ENCODE measurements around the gene CHORDC1.
"Not testable (repeated sequence)": the region's sequence is repeated elsewhere in the genome, so short reads cannot be mapped to it uniquely, and the experiment has no call there.

The CHORDC1 gene

DNA sequence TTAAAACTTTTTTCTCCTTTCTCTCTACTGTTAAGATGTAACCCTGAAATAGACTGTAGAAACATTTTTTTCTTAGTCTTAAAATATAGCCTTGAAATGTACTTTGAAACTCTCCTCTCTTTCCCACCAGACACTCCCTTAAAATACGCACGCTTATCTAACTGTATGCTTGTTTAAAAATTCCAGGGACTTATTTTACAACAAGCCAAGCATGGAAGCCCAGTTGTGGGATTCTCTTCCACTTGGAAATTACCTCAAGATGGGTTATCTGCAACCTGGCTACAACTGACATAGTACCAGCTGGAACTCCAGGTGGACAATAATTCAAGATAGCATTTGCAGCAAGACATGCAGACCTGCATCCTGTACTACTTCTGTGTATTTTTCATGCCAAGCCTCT, 12.1 kb upstream of the CHORDC1 start:
- Mint-ChIP-seq H3K9me3 (no peaks in the 10 kb centered on the region), H3K36me3 (ENCODE audit: low read depth) (no peaks in the 10 kb centered on the region), H3K27ac (no peak overlapping the region), H3K4me1 (ENCODE audit: low read depth) (no peaks in the 10 kb centered on the region), H3K4me3 (no peak overlapping the region), H3K27me3 (ENCODE audit: low read depth) (peaks cover 32% of the 10 kb centered on the region)
- no peak for DNase-seq (ENCODE audit: low spot score)

DNA sequence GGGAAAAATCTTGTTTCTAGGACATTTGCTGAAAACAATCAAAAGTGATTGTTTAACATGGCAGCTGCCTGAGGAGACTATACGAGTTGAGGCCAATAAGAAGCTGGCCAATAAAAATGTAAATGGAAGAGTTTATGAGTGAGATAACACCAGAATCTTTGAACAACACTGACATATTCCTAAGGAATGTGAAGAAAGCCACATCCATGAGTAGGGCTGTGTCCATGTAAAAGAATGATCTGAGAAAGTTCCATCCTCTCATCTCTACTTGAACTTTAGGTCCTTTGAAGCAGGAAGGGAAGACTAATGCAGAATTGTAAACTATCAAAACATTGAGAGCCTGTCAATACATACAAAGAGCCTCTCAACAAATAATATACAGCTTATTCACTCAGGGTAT, 6.9 kb upstream of the CHORDC1 start:
- DNase-seq (ENCODE audit: low spot score): no peak

DNA sequence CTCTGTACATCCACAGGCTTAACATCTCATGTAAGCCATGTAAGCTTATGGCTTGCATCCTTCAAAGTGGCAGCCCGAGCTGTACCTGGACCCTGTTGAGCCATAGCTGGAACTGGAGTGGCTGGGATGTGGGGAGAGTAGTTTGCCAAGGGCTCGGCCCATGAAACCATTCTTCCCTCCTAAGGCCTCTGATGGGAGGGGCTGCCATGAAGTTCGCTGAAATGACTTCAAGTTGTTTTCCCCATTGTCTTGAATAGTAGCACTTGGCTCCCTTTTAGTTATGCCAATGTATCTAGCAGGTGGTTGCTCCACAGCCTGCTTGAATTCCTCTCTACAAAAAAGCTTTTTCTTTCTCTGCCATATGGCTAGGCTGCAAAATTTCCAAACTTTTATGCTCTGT, 5.2 kb upstream of the CHORDC1 start:
- no peak for DNase-seq (ENCODE audit: low spot score)
- Mint-ChIP-seq H3K27me3 (ENCODE audit: low read depth) (peaks cover 20% of the 10 kb centered on the region), H3K4me3 (no peak overlapping the region), H3K9me3 (no peaks in the 10 kb centered on the region), H3K4me1 (ENCODE audit: low read depth) (peaks cover 6% of the 10 kb centered on the region), H3K36me3 (ENCODE audit: low read depth) (no peaks in the 10 kb centered on the region), H3K27ac (no peak overlapping the region)

More for the DNA sequence above, 6.9 kb upstream of the CHORDC1 start:
- H3K27ac Mint-ChIP-seq: no peak overlapping the region
- peaks cover 21% of the 10 kb centered on the region for H3K27me3 Mint-ChIP-seq (ENCODE audit: low read depth)
- no peaks in the 10 kb centered on the region for H3K36me3 Mint-ChIP-seq (ENCODE audit: low read depth)
- H3K4me1 Mint-ChIP-seq (ENCODE audit: low read depth): no peaks in the 10 kb centered on the region
- no peaks in the 10 kb centered on the region for H3K9me3 Mint-ChIP-seq
- no peak overlapping the region for H3K4me3 Mint-ChIP-seq

DNA sequence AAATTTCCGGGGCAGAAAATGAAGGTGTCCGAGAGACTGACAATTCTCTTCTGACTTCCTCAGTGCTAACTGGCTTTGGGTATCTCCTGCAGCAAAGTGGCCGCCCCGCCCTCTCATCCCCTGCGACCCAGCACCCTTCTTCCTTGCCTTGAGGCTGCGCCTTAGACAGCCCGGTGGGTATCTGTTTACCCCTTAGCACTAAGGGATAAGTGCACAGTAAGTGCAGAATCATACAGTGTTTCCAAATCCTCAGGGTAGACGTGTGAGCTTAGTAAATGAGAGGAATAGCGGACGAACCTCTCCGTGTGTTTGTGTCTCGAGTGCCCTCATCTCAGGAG, 368 bp upstream of the CHORDC1 start:
- Mint-ChIP-seq H3K4me1 (ENCODE audit: low read depth) (peaks cover 30% of the 10 kb centered on the region), H3K27ac (peak overlapping the region; percentile 90), H3K27me3 (ENCODE audit: low read depth) (no peaks in the 10 kb centered on the region), H3K4me3 (peak overlapping the region; percentile 96), H3K36me3 (ENCODE audit: low read depth) (peaks cover 27% of the 10 kb centered on the region), H3K9me3 (peaks cover 6% of the 10 kb centered on the region)
- DNase-seq (ENCODE audit: low spot score): no peak

DNA sequence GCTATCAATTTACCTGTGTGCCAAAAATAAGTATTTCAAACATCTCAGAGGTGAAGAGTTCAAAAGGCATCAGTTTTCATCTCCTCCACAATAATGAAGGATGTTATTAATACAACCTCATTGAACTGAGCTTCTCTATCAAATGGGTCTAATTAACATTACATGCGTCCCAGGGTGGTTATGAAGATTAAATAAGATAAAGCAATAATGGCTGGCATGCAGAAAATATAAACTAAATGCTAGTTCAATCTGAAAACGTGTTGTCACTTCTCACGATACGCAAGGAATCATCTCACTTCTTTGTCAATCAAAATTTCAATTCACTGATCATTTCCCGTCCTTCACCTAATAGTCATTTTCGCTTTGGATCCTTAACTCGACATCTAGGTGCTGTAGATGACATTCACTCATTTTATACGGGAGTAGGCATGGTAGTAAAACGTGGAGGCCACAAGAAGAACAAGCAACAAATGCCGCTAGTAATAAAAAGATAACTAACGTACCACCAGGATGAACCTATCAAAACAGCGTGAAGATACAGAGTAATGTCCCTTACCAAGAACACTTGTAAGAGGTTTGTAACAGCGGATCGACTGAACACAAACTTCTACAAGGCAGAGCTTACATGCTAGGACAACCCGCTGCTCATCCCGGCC, 918 bp downstream of the CHORDC1 start:
- peak overlapping the region; percentile 94 for H3K27ac Mint-ChIP-seq
- no peaks in the 10 kb centered on the region for H3K27me3 Mint-ChIP-seq (ENCODE audit: low read depth)

DNA sequence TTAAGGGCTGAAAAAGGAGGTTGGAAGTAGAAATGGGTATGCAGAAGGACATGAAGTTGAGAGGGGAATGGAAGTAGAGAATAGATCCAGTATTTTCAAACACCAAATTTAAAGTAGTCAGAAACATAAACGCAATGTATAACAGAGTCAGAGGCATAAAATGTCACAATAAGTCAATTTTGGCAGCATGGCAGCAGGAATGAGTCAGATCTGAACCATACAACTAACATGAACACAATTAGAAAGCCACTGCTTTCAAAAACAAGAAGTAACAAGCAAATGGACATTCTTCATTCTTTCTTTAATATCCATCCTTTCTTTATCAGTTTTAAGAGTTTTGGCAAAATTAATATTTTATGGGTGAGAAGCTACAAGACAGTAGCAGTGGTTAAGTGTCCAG, 2.5 kb downstream of the CHORDC1 start:
- H3K4me1 Mint-ChIP-seq (ENCODE audit: low read depth): peaks cover 38% of the 10 kb centered on the region
- peak overlapping the region; percentile 41 for H3K27ac Mint-ChIP-seq
- no peaks in the 10 kb centered on the region for H3K27me3 Mint-ChIP-seq (ENCODE audit: low read depth)
- H3K4me3 Mint-ChIP-seq: peak overlapping the region; percentile 96
- H3K36me3 Mint-ChIP-seq (ENCODE audit: low read depth): peaks cover 42% of the 10 kb centered on the region
- H3K9me3 Mint-ChIP-seq: peaks cover 6% of the 10 kb centered on the region
- DNase-seq (ENCODE audit: low spot score): no peak

More for the DNA sequence above, 918 bp downstream of the CHORDC1 start:
- Mint-ChIP-seq H3K36me3 (ENCODE audit: low read depth) (peaks cover 35% of the 10 kb centered on the region), H3K4me3 (peak overlapping the region; percentile 96), H3K9me3 (peaks cover 6% of the 10 kb centered on the region), H3K4me1 (ENCODE audit: low read depth) (peaks cover 32% of the 10 kb centered on the region)
- DNase-seq (ENCODE audit: low spot score): no peak

DNA sequence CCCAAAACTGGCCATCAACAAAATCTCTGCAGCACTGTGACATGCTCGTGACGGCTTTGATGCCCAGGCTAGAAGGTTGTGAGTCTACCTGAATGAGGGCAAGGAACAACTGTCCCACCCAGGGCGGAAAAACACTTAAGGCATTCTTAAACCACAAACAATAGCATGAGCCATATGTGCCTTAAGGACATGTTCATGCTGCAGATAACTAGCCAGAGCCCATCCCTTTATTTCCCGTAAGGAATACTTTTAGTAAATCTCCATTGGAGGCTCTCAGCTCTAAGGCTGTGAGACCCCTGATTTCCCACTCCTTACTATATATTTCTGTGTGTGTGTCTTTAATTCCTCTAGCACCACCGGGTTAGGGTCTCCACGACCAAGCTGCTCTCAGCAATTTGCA, 3.4 kb downstream of the CHORDC1 start:
- Mint-ChIP-seq H3K27me3 (ENCODE audit: low read depth) (no peaks in the 10 kb centered on the region), H3K36me3 (ENCODE audit: low read depth) (peaks cover 42% of the 10 kb centered on the region), H3K4me3 (peak overlapping the region; percentile 96), H3K4me1 (ENCODE audit: low read depth) (peaks cover 38% of the 10 kb centered on the region), H3K9me3 (peaks cover 6% of the 10 kb centered on the region), H3K27ac (no peak overlapping the region)
- no peak for DNase-seq (ENCODE audit: low spot score)

DNA sequence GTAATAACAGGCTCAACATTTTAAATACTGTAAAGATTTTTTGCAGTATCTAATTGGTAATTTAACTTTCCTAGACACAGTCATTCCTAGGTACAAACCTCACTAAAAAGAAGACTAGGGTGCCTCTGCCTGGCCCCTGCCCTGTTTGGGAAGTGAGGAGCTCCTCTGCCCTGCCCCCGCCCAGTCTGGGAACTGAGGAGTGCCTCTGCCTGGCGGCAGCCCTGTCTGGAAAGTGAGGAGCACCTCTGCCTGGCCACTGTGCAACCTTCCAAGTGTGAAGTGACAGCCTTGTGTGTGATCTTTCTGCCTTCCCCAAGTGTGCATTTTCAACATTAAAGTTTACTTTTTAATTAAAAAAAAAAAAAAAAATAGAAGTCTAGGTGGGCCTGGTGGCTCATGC, 4.2 kb downstream of the CHORDC1 start:
- peaks cover 34% of the 10 kb centered on the region for H3K4me1 Mint-ChIP-seq (ENCODE audit: low read depth)
- peaks cover 47% of the 10 kb centered on the region for H3K36me3 Mint-ChIP-seq (ENCODE audit: low read depth)
- H3K27ac Mint-ChIP-seq: no peak overlapping the region
- H3K4me3 Mint-ChIP-seq: no peak overlapping the region
- no peaks in the 10 kb centered on the region for H3K27me3 Mint-ChIP-seq (ENCODE audit: low read depth)
- no peak for DNase-seq (ENCODE audit: low spot score)
- peaks cover 6% of the 10 kb centered on the region for H3K9me3 Mint-ChIP-seq

DNA sequence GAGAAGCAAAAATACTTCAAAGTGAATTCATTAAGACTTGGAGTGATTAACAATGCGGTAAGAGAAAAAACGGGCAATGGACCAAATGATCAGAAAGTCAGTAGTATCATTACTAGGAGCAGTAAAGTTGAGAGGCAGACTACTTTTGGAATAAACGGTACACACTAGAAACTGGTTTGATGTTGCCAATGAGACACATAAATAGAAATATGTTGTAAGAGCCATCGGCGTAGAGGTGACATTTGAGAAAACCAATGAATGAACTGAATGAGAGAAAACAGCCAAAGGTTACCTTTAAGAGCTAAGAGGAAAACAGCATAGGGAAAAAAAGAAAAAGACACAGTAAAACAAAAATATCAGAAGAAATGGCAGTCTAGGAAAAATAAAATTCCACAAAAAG, 6.2 kb downstream of the CHORDC1 start:
- H3K36me3 Mint-ChIP-seq (ENCODE audit: low read depth): peaks cover 52% of the 10 kb centered on the region
- H3K4me3 Mint-ChIP-seq: no peak overlapping the region
- peaks cover 6% of the 10 kb centered on the region for H3K9me3 Mint-ChIP-seq
- H3K4me1 Mint-ChIP-seq (ENCODE audit: low read depth): peaks cover 38% of the 10 kb centered on the region
- no peaks in the 10 kb centered on the region for H3K27me3 Mint-ChIP-seq (ENCODE audit: low read depth)
- no peak overlapping the region for H3K27ac Mint-ChIP-seq
- DNase-seq (ENCODE audit: low spot score): no peak

DNA sequence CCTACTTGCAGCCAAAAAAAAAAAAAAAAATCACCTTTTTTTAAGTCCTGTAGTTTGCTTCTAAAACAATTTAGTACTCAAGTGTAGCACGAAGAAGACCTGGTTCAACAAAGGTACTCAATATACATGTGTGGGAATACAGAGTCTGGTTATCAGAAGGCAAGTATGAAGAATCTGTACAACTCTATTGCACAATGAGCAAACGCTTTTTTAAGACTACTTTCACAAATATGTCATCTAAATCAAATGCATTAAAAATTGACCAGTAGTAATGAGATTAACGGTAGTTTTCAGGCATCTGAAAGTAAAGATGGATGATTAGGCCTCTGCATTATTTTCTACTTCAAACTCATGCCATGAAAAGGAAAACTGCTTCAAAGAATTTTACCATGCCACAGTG, 9.5 kb downstream of the CHORDC1 start:
- H3K4me1 Mint-ChIP-seq (ENCODE audit: low read depth): peaks cover 15% of the 10 kb centered on the region
- DNase-seq (ENCODE audit: low spot score): no peak
- no peaks in the 10 kb centered on the region for H3K9me3 Mint-ChIP-seq
- no peak overlapping the region for H3K4me3 Mint-ChIP-seq
- no peaks in the 10 kb centered on the region for H3K27me3 Mint-ChIP-seq (ENCODE audit: low read depth)
- peaks cover 49% of the 10 kb centered on the region for H3K36me3 Mint-ChIP-seq (ENCODE audit: low read depth)
- H3K27ac Mint-ChIP-seq: no peak overlapping the region

DNA sequence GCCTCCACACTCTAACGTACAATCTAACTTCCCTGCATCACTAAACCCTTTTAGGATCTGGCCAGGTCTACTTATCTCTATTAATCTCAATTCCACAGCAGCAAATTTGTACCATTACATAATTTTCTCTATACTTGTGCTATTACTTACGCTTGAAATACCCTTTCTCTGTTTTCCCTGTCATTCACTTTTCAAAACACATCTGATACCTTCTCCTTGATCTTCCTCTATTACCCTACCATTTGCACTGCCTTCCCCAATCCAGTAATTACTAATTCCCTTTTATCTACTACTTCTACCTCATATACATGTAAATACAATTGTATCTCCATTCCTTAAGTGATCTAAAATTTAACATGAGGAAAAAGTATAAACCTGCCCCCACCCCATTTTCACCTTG, 14.0 kb downstream of the CHORDC1 start:
- Mint-ChIP-seq H3K36me3 (ENCODE audit: low read depth) (peaks cover 51% of the 10 kb centered on the region), H3K4me3 (no peak overlapping the region), H3K27me3 (ENCODE audit: low read depth) (no peaks in the 10 kb centered on the region), H3K4me1 (ENCODE audit: low read depth) (peaks cover 9% of the 10 kb centered on the region), H3K27ac (no peak overlapping the region), H3K9me3 (no peaks in the 10 kb centered on the region)
- no peak for DNase-seq (ENCODE audit: low spot score)

DNA sequence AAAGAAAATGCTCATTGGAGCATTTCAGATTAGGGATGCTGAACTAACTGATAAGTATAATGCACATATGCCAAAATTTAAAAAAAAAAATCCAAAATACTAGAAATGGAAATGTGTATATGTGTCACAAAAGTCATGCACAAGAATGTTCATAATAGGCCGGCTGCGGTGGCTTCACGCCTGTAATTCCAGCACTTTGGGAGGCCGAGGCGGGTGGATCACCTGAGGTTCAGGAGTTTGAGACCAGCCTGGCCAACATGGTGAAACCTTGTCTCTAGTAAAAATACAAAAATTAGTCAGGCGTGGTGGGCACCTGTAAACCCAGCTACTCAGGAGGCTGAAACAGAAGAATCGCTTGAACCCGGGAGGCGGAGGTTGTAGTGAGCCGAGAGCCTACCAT, 14.9 kb downstream of the CHORDC1 start:
- not testable (repeated sequence) for H3K27ac Mint-ChIP-seq; H3K4me3 Mint-ChIP-seq; DNase-seq (ENCODE audit: low spot score); H3K4me1 Mint-ChIP-seq (ENCODE audit: low read depth); H3K9me3 Mint-ChIP-seq; H3K27me3 Mint-ChIP-seq (ENCODE audit: low read depth)
- peaks cover 49% of the 10 kb centered on the region for H3K36me3 Mint-ChIP-seq (ENCODE audit: low read depth)

DNA sequence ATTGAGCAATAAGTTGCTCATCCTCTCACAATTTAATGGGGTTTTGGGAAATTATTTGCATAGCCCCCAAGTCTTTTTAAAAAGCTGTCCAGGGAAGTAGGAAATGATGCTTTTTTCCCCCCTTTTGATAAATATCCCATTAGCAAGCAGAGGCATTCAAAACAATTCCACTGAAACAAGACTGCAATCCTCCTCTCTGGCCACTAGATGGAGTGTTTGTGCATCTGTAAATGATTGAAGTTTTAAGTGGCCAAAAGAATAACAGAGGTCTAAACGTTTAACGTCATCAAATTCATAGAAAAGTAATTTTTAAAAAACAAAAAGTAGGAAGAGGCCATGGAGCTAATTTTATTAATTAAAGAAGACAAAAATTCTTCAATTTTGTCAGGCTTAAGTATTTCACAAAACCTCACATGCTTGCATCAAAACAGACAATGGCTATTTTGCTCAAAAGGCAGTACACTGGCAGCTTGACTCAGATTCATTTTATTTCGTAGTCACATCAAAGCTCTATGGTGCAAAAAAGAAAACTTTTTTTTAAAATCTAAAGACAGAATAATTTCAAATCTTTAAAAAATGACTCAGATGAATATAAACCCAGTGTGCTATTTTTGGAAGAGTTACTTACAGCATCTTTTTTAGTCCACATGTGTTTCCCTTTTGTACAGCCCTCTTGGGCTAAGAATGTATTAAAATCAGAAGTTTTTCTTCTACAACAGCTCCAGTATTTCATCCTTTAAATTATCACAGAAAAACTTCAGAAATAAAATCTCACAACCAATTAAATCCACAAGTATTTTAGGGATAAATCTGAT, 17.8 kb downstream of the CHORDC1 start:
- peaks cover 53% of the 10 kb centered on the region for H3K36me3 Mint-ChIP-seq (ENCODE audit: low read depth)
- no peaks in the 10 kb centered on the region for H3K9me3 Mint-ChIP-seq
- H3K27ac Mint-ChIP-seq: peak overlapping the region; percentile 68
- H3K4me3 Mint-ChIP-seq: no peak overlapping the region
- DNase-seq (ENCODE audit: low spot score): no peak
- no peaks in the 10 kb centered on the region for H3K27me3 Mint-ChIP-seq (ENCODE audit: low read depth)
- peaks cover 4% of the 10 kb centered on the region for H3K4me1 Mint-ChIP-seq (ENCODE audit: low read depth)

DNA sequence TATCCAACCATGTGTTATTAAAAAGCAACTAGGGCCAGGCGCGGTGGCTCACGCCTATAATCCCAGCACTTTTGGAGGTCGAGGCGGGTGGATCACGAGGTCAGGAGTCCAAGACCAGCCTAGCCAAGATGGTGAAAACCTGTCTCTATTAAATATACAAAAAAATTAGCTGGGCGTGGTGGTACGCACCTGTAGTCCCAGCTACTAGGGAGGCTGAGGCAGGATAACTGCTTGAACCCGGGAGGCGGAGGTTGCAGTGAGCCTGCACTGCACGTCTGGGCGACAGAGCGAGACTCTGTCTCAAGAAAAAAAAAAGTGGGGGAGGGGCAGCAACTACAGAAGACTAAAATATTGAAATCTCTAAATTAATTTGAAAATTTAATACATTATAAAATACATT, 18.4 kb downstream of the CHORDC1 start:
- no peak overlapping the region for H3K27ac Mint-ChIP-seq
- no peak overlapping the region for H3K4me3 Mint-ChIP-seq
- H3K27me3 Mint-ChIP-seq (ENCODE audit: low read depth): no peaks in the 10 kb centered on the region
- H3K4me1 Mint-ChIP-seq (ENCODE audit: low read depth): peaks cover 4% of the 10 kb centered on the region
- no peaks in the 10 kb centered on the region for H3K9me3 Mint-ChIP-seq
- peaks cover 47% of the 10 kb centered on the region for H3K36me3 Mint-ChIP-seq (ENCODE audit: low read depth)
- no peak for DNase-seq (ENCODE audit: low spot score)

Data from T-helper 2 cell treated with Interferon-gamma antibody and Interleukin-4, amounts not matched to agents 5 μg/mL and 100 μg/mL, for 36 hours (primary cell).